ENCODE results near the gene COG4.

The COG4 gene

GRCh38 chr16:70476272-70477020, 46.9 kb downstream of the COG4 start:
- no peak overlapping the region for H2AFZ ChIP-seq (ENCODE audit: insufficient read depth, low read length, poor library complexity)
- no peak overlapping the region for H3K23ac ChIP-seq (ENCODE audit: low read length)
- H3K4ac ChIP-seq (ENCODE audit: low read depth, low read length): no peak overlapping the region
- H4K8ac ChIP-seq (ENCODE audit: low read depth, low read length): no peak overlapping the region
- H3K4me1 ChIP-seq (ENCODE audit: control insufficient read depth in 1 of 2, insufficient read depth in 2 of 2, low read length in 2 of 2): peaks cover 20 to 21% of the 10 kb centered on the region in 2 experiments
- H3K4me3 ChIP-seq (ENCODE audit: low read depth, low read length): no peak overlapping the region
- no peak overlapping the region for H4K91ac ChIP-seq (ENCODE audit: low read depth, low read length)
- H2BK5ac ChIP-seq (ENCODE audit: low read depth, low read length, poor library complexity): no peak overlapping the region
- no peak overlapping the region for H2BK120ac ChIP-seq (ENCODE audit: insufficient read depth, low read length, poor library complexity)
- WGBS (ENCODE audit: extremely low coverage, insufficient coverage, insufficient read length): no CpG with 5 or more reads among the region's 13 CpGs
- H3K14ac ChIP-seq (ENCODE audit: low read length): no peak overlapping the region
- H3K79me2 ChIP-seq (ENCODE audit: control insufficient read depth, insufficient read depth, low read length, poor library complexity): no peaks in the 10 kb centered on the region
- DNase-seq: peak in 1 of 2 donors; percentile 42
- H3K27ac ChIP-seq (ENCODE audit: low read depth, low read length): peak overlapping the region; percentile 23
- H2BK12ac ChIP-seq (ENCODE audit: low read length): no peak overlapping the region
- peaks cover 33% of the 10 kb centered on the region in 2 experiments for H3K36me3 ChIP-seq (ENCODE audit: control insufficient read depth in 1 of 2, insufficient read depth in 2 of 2, low read length in 2 of 2)
- H3K4me2 ChIP-seq (ENCODE audit: low read length): peak overlapping the region; percentile 27
- no peaks in the 10 kb centered on the region for H3K27me3 ChIP-seq (ENCODE audit: insufficient read depth, low read length)
- H3K9ac ChIP-seq (ENCODE audit: low read length): no peak overlapping the region
- H3K79me1 ChIP-seq (ENCODE audit: low read length): no peaks in the 10 kb centered on the region
- no peak overlapping the region for H2AK5ac ChIP-seq (ENCODE audit: low read length)
- no peak overlapping the region for H4K12ac ChIP-seq (ENCODE audit: low read depth, low read length)
- H3K18ac ChIP-seq (ENCODE audit: low read length): no peak overlapping the region
- H3K9me3 ChIP-seq (ENCODE audit: insufficient read depth, low read depth, low read length): peaks cover 1% of the 10 kb centered on the region

- H3K4me2 ChIP-seq (ENCODE audit: low read length): no peak overlapping the region
- no peak overlapping the region for H3K4me3 ChIP-seq (ENCODE audit: low read depth, low read length)
- no peaks in the 10 kb centered on the region for H3K9me3 ChIP-seq (ENCODE audit: insufficient read depth, low read depth, low read length)
- H3K36me3 ChIP-seq (ENCODE audit: control insufficient read depth in 1 of 2, insufficient read depth in 2 of 2, low read length in 2 of 2): peaks cover 21% of the 10 kb centered on the region in 2 experiments
- no peak overlapping the region for H2BK12ac ChIP-seq (ENCODE audit: low read length)
- peaks cover 20 to 24% of the 10 kb centered on the region in 2 experiments for H3K4me1 ChIP-seq (ENCODE audit: control insufficient read depth in 1 of 2, insufficient read depth in 2 of 2, low read length in 2 of 2)
- H4K8ac ChIP-seq (ENCODE audit: low read depth, low read length): no peak overlapping the region
- DNase-seq: peak in 1 of 2 donors; percentile 54
- no peaks in the 10 kb centered on the region for H3K79me1 ChIP-seq (ENCODE audit: low read length)
- no peak overlapping the region for H2BK120ac ChIP-seq (ENCODE audit: insufficient read depth, low read length, poor library complexity)
- no peak overlapping the region for H3K4ac ChIP-seq (ENCODE audit: low read depth, low read length)
- no peak overlapping the region for H2BK5ac ChIP-seq (ENCODE audit: low read depth, low read length, poor library complexity)
- H4K91ac ChIP-seq (ENCODE audit: low read depth, low read length): peak overlapping the region; percentile 21
- H3K27me3 ChIP-seq (ENCODE audit: insufficient read depth, low read length): no peaks in the 10 kb centered on the region
- no peak overlapping the region for H3K14ac ChIP-seq (ENCODE audit: low read length)
- H2AK5ac ChIP-seq (ENCODE audit: low read length): peak overlapping the region; percentile 15
- H3K79me2 ChIP-seq (ENCODE audit: control insufficient read depth, insufficient read depth, low read length, poor library complexity): no peaks in the 10 kb centered on the region
- H3K27ac ChIP-seq (ENCODE audit: low read depth, low read length): no peak overlapping the region
- H3K23ac ChIP-seq (ENCODE audit: low read length): no peak overlapping the region
- no peak overlapping the region for H2AFZ ChIP-seq (ENCODE audit: insufficient read depth, low read length, poor library complexity)
- H4K12ac ChIP-seq (ENCODE audit: low read depth, low read length): no peak overlapping the region
- no CpG with 5 or more reads among the region's 24 CpGs for WGBS (ENCODE audit: extremely low coverage, insufficient coverage, insufficient read length)
- no peak overlapping the region for H3K9ac ChIP-seq (ENCODE audit: low read length)
- H3K18ac ChIP-seq (ENCODE audit: low read length): no peak overlapping the region
Observed at GRCh38 chr16:70475054-70475871, 48.1 kb downstream of the COG4 start.

GRCh38 chr16:70474320-70475053, 48.9 kb downstream of the COG4 start:
- peak overlapping the region; percentile 21 for H4K91ac ChIP-seq (ENCODE audit: low read depth, low read length)
- no peak overlapping the region for H4K8ac ChIP-seq (ENCODE audit: low read depth, low read length)
- no peak overlapping the region for H4K12ac ChIP-seq (ENCODE audit: low read depth, low read length)
- no peaks in the 10 kb centered on the region for H3K27me3 ChIP-seq (ENCODE audit: insufficient read depth, low read length)
- no peak overlapping the region for H2BK120ac ChIP-seq (ENCODE audit: insufficient read depth, low read length, poor library complexity)
- no peak overlapping the region for H3K18ac ChIP-seq (ENCODE audit: low read length)
- no peak overlapping the region for H3K23ac ChIP-seq (ENCODE audit: low read length)
- H2AFZ ChIP-seq (ENCODE audit: insufficient read depth, low read length, poor library complexity): no peak overlapping the region
- H3K79me1 ChIP-seq (ENCODE audit: low read length): no peaks in the 10 kb centered on the region
- no peak overlapping the region for H3K4me2 ChIP-seq (ENCODE audit: low read length)
- H3K4ac ChIP-seq (ENCODE audit: low read depth, low read length): no peak overlapping the region
- H2AK5ac ChIP-seq (ENCODE audit: low read length): peak overlapping the region; percentile 16
- H3K27ac ChIP-seq (ENCODE audit: low read depth, low read length): no peak overlapping the region
- no peak overlapping the region for H3K14ac ChIP-seq (ENCODE audit: low read length)
- H3K79me2 ChIP-seq (ENCODE audit: control insufficient read depth, insufficient read depth, low read length, poor library complexity): no peaks in the 10 kb centered on the region
- peaks cover 20 to 24% of the 10 kb centered on the region in 2 experiments for H3K4me1 ChIP-seq (ENCODE audit: control insufficient read depth in 1 of 2, insufficient read depth in 2 of 2, low read length in 2 of 2)
- no peak overlapping the region for H2BK12ac ChIP-seq (ENCODE audit: low read length)
- no peak overlapping the region for H2BK5ac ChIP-seq (ENCODE audit: low read depth, low read length, poor library complexity)
- WGBS (ENCODE audit: extremely low coverage, insufficient coverage, insufficient read length): no CpG with 5 or more reads among the region's 22 CpGs
- no peak overlapping the region for H3K9ac ChIP-seq (ENCODE audit: low read length)
- H3K9me3 ChIP-seq (ENCODE audit: insufficient read depth, low read depth, low read length): no peaks in the 10 kb centered on the region
- no peak for DNase-seq
- H3K36me3 ChIP-seq (ENCODE audit: control insufficient read depth in 1 of 2, insufficient read depth in 2 of 2, low read length in 2 of 2): peaks cover 13% of the 10 kb centered on the region in 2 experiments
- no peak overlapping the region for H3K4me3 ChIP-seq (ENCODE audit: low read depth, low read length)
